ENCODE results near the gene RBP2. TPM values are rescaled to one million over a fixed set of nuclear protein-coding genes. Genes with fewer than 3 reads are reported as not detected.

Gene RBP2
- total and polyA plus RNA-seq, 2 donors (not counting 3 experiments of a cell fraction or from before 2014, with no cell fraction given) = not detected

- H3K4me3 ChIP-seq (replicated peaks in 1 of 3; ENCODE audit: insufficient read depth in 1 of 3, low read depth in 1 of 3, low read length in 3 of 3) = no peak overlapping the region
- TF ChIP-seq POLR2A (IDR thresholded peaks at IDR 0.05; ENCODE audit: low read depth, low read length) = no peak
- TF ChIP-seq FOS (IDR thresholded peaks at IDR 0.05; ENCODE audit: borderline replicate concordance, insufficient read depth, low read length) = no peak
- no peak for TF ChIP-seq POLR2AphosphoS5 (IDR thresholded peaks at IDR 0.05; ENCODE audit: insufficient read depth, low read depth, low read length)
- TF ChIP-seq JUN (IDR thresholded peaks at IDR 0.05; ENCODE audit: borderline replicate concordance, insufficient read depth, insufficient read length, low read depth) = no peak
- TF ChIP-seq GATA2 (IDR thresholded peaks at IDR 0.05; ENCODE audit: insufficient read depth, insufficient read length, low read depth, low read length) = no peak
- TF ChIP-seq CTCF (IDR thresholded peaks at IDR 0.05; ENCODE audit: extremely low read depth in 1 of 2, insufficient read depth in 1 of 2, low read depth in 1 of 2, low read length in 2 of 2) = no peak
- no peak for TF ChIP-seq EZH2 (IDR thresholded peaks at IDR 0.05; ENCODE audit: borderline replicate concordance, low read depth, low read length, severe bottlenecking)
- no peak for TF ChIP-seq MYC (IDR thresholded peaks at IDR 0.05; ENCODE audit: low read depth, low read length)
- ChIA-PET CTCF (no interaction called here), POLR2A (no interaction called here)
- no peaks in the 10 kb centered on the region for H4K20me1 ChIP-seq (replicated peaks; ENCODE audit: control insufficient read depth, extremely low read depth, insufficient read depth, low read length)
- H3K9me1 ChIP-seq (replicated peaks; ENCODE audit: control insufficient read depth, extremely low read depth, insufficient read depth, low read length) = no peaks in the 10 kb centered on the region
- H3K9me3 ChIP-seq (replicated peaks; ENCODE audit: control insufficient read depth, insufficient read depth, low read length) = no peaks in the 10 kb centered on the region
- no peak overlapping the region for H3K9ac ChIP-seq (replicated peaks; ENCODE audit: extremely low read depth, insufficient read depth, low read length)
- no peaks in the 10 kb centered on the region for H3K27me3 ChIP-seq (ENCODE audit: control insufficient read depth in 2 of 2, insufficient read depth in 2 of 2, low read length in 2 of 2)
- FAIRE-seq = no peak
- DNase-seq (ENCODE audit: low read depth, low spot score) = no peak
- dilution Hi-C loops (cut with MboI; ENCODE audit: extremely low pct_ligation_motif_present, low sequenced_read_pairs) (no loop called here), intact Hi-C loops (cut with micrococcal nuclease) (loop anchor here (10.0 kb wide), 1 partner anchor 702 kb away; no protein-coding TSS in a partner anchor)
- H3K79me2 ChIP-seq (ENCODE audit: control insufficient read depth, insufficient read depth, low read length) = no peaks in the 10 kb centered on the region
- no peaks in the 10 kb centered on the region for H3K36me3 ChIP-seq (ENCODE audit: control insufficient read depth in 2 of 2, extremely low read depth in 1 of 2, insufficient read depth in 2 of 2, low read length in 2 of 2)
- no TSS peak for BruUV-seq (replicated peaks)
- no peak overlapping the region for H3K27ac ChIP-seq (ENCODE audit: insufficient read depth, low read depth, low read length)
- no peaks in the 10 kb centered on the region for H3K4me1 ChIP-seq (ENCODE audit: control insufficient read depth, extremely low read depth, insufficient read depth, low read length)
- no peak overlapping the region for H3K4me2 ChIP-seq (ENCODE audit: insufficient read depth, low read length)
- H2AFZ ChIP-seq (ENCODE audit: low read depth, low read length) = no peak overlapping the region
These were observed 46.9 kb upstream of the RBP2 start for GRCh38 chr3:139523166-139523565.
